ENCODE data around the gene DNM2.

Gene DNM2

DNA sequence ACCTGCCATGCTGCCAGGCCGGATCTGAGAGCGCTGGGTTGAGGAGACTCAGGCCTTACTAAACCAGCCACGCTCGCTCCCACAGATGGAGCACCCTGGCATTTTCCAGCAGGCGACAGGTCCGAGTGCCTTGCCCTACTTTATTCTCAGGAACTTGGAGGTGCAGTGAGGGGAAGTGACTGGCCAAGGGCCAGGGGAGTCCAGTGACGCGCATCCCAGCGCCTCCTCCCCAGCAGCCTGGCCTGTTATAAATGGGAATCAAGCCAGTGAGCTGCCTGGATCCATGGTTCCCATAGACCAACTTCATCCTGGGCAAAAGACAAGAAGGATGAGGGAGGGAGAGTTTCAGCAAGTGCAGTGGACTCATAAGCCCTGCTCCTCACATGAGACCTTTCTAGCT, 82.6 kb downstream of the DNM2 start:
- Mint-ChIP-seq H3K36me3 (ENCODE audit: low read depth) (peaks cover 100% of the 10 kb centered on the region), H3K4me1 (ENCODE audit: low read depth) (peaks cover 23% of the 10 kb centered on the region), H3K9me3 (no peaks in the 10 kb centered on the region), H3K4me3 (no peak overlapping the region), H3K27ac (no peak overlapping the region), H3K27me3 (no peaks in the 10 kb centered on the region)
- intact Hi-C loops (cut with micrococcal nuclease) = no loop called here

DNA sequence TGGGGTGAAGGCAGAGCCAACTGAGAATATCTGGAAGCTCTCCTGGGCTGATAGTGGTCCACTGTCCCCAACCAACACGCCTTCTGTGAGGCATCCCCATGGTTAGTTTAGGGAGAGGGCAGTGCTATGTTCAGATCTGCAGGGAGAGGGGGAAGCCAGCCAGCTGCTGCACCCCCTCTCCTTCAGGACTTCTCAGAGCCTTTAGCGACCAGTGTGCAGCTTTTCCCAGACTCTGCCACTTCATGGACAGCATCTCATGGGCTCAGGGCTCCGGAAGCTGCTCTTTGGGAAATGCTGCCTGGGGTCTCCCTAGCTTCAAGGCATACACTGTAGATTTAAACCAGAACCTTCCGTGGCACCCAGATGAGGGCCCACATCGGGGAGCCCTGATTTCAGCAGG, 84.6 kb downstream of the DNM2 start:
- H3K9me3 Mint-ChIP-seq = no peaks in the 10 kb centered on the region
- H3K4me1 Mint-ChIP-seq (ENCODE audit: low read depth) = peaks cover 28% of the 10 kb centered on the region
- intact Hi-C loops (cut with micrococcal nuclease) = no loop called here
- H3K27me3 Mint-ChIP-seq = no peaks in the 10 kb centered on the region
- no peak overlapping the region for H3K27ac Mint-ChIP-seq
- H3K4me3 Mint-ChIP-seq = no peak overlapping the region
- H3K36me3 Mint-ChIP-seq (ENCODE audit: low read depth) = peaks cover 89% of the 10 kb centered on the region

DNA sequence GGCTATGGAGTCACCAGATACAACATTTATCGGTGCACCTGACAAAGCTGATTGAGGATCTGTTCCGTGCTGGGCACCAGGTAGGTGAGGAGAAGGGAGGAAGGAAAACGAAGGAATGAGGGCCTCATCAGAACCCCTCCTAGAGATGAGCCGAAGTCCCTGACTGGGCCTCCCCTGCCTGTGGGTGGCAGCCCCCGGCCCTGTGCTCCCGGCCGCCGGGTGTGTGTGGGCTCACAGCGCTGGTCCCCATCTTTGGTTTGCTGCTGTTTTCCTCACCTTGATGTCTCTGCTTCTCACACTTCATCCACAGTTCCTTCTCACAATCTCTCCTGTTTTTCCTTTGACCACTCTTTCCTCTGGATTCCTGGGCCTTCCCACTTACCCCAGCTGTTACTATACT, 85.4 kb downstream of the DNM2 start:
- peaks cover 89% of the 10 kb centered on the region for H3K36me3 Mint-ChIP-seq (ENCODE audit: low read depth)
- peaks cover 34% of the 10 kb centered on the region for H3K4me1 Mint-ChIP-seq (ENCODE audit: low read depth)
- H3K27ac Mint-ChIP-seq = peak overlapping the region; percentile 68
- no peaks in the 10 kb centered on the region for H3K27me3 Mint-ChIP-seq
- intact Hi-C loops (cut with micrococcal nuclease) = no loop called here
- no peak overlapping the region for H3K4me3 Mint-ChIP-seq
- no peaks in the 10 kb centered on the region for H3K9me3 Mint-ChIP-seq

DNA sequence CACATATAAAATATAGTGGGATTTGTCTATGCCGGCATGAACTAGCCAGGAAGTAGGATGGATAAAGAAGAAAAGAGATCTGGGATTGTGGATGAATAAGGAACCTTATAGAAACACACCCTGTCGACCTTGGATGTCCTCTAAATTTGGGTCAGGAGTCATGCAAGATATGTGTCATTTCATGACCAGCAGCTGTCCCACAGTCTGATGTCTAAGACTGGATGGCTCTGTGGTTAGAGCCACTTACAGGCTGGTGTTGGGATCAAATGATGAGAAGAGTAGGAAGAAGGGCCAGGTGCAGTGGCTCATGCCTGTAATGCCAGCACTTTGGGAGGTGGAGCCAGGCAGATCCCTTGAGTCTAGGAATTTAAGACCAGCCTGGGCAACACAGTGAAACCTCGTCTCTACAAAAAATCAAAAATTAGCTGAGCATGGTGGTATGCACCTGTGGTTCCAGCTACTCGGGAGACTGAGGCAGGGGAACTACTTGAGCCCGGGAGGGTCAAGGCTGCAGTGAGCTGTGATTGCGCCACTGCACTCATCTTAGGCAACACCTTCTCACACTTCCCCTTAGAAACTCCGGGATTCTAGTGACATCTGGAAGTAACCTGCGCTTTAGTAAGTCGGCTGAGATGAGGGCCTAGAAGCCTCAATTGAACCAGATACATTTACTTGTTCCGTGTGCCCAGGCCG, 87.3 kb downstream of the DNM2 start:
- intact Hi-C loops (cut with micrococcal nuclease) = no loop called here
- Mint-ChIP-seq H3K27me3 (no peaks in the 10 kb centered on the region), H3K9me3 (no peaks in the 10 kb centered on the region), H3K4me1 (ENCODE audit: low read depth) (peaks cover 54% of the 10 kb centered on the region), H3K36me3 (ENCODE audit: low read depth) (peaks cover 89% of the 10 kb centered on the region), H3K4me3 (no peak overlapping the region), H3K27ac (peak overlapping the region; percentile 68)

DNA sequence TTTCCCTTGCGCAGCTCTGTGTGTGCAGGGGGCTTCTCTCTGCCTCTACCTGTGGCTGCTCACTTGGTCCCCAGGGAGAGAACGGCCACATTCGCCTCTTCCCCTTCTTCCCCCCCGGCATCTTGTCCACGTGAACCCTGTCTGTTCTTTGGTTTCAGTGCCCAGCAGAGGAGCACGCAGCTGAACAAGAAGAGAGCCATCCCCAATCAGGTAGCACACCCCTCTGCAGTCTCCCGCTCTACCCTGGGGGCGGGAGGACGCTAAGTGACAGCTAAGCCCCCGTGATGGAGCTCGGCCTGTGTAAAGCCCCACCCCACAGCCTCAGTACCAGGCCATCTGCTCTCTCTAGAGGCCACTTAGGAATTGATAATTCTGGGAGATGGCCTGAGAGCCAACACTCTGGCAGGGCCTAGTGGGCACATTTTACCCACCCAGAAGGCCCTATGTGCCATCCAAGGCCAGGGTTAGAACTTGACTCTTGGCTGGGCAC, 87.9 kb downstream of the DNM2 start:
- H3K27ac Mint-ChIP-seq = peak overlapping the region; percentile 68

DNA sequence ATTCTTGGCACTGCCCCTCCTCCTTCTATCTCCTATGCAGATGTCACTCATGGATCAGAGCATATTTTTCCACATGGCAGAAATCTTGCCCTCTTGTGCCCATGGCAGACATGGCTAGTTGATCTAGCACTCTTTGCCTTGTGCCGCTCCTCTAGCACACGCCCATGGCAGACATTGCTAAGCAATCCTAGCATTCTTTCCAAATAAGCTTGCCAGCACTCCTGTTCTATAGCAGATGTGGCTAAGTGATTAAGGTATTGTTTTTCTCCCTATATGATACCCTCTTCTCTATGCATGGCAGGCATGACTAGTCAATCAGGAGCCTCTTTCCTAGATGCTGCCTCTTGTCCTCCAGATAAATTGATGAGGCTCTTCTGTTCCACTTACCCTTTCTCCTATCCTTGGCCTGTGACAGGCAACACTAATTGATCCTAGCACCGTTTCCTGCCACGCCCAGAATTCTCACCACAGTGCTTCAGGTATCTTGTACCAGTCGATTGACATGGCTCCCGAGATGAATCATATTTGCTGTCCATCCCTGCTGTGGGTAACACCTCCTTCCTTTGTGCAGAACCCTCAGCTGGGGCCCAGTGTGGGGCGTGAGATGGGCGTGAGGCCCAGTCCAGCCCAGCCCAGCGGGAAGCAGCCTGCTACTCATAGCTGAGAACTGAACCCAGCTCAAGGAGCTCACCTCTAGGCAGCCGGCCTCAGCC, 91.2 kb downstream of the DNM2 start:
- Mint-ChIP-seq H3K4me1 (ENCODE audit: low read depth) (peaks cover 84% of the 10 kb centered on the region), H3K9me3 (no peaks in the 10 kb centered on the region), H3K27me3 (no peaks in the 10 kb centered on the region), H3K36me3 (ENCODE audit: low read depth) (peaks cover 88% of the 10 kb centered on the region), H3K4me3 (peak overlapping the region; percentile 40), H3K27ac (peak overlapping the region; percentile 93)
- intact Hi-C loops (cut with micrococcal nuclease) = no loop called here

More for the DNA sequence above, 87.9 kb downstream of the DNM2 start:
- H3K4me3 Mint-ChIP-seq = no peak overlapping the region
- H3K9me3 Mint-ChIP-seq = no peaks in the 10 kb centered on the region
- H3K36me3 Mint-ChIP-seq (ENCODE audit: low read depth) = peaks cover 89% of the 10 kb centered on the region
- intact Hi-C loops (cut with micrococcal nuclease) = no loop called here
- peaks cover 60% of the 10 kb centered on the region for H3K4me1 Mint-ChIP-seq (ENCODE audit: low read depth)
- no peaks in the 10 kb centered on the region for H3K27me3 Mint-ChIP-seq

DNA sequence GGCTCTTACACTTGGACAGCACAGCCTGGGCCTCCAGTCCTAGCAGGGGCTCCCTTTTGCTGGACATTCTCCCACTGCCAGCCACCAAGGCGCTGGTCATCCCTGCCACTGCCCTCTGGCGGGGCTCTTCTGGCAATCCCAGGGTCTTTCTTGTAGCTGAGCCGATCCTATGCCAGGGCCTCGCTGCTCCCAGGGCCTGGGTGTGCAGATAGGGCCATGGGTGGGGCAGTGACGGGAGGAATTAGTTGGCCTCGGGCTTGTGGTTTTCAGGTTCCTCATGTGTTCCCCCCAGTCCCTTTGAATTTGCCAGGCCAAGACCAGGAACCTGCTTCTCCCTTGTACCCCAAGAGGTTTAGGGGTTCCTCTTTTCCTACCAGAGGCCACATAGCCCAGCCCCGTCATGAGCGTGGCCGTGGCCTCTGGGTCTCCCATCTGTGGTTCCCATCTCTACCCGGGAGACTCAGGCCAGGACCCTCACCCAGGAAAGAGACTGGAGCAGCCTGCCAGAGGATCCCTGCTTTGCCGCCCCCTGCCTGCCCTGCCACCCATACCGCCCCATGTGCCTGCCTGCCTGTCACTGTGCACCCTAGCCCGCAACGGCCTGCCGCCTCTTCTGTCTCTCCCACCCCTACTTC, 91.9 kb downstream of the DNM2 start:
- peak overlapping the region; percentile 40 for H3K4me3 Mint-ChIP-seq
- H3K27ac Mint-ChIP-seq = peak overlapping the region; percentile 93
- H3K9me3 Mint-ChIP-seq = no peaks in the 10 kb centered on the region
- intact Hi-C loops (cut with micrococcal nuclease) = no loop called here
- peaks cover 88% of the 10 kb centered on the region for H3K36me3 Mint-ChIP-seq (ENCODE audit: low read depth)
- no peaks in the 10 kb centered on the region for H3K27me3 Mint-ChIP-seq
- peaks cover 84% of the 10 kb centered on the region for H3K4me1 Mint-ChIP-seq (ENCODE audit: low read depth)

DNA sequence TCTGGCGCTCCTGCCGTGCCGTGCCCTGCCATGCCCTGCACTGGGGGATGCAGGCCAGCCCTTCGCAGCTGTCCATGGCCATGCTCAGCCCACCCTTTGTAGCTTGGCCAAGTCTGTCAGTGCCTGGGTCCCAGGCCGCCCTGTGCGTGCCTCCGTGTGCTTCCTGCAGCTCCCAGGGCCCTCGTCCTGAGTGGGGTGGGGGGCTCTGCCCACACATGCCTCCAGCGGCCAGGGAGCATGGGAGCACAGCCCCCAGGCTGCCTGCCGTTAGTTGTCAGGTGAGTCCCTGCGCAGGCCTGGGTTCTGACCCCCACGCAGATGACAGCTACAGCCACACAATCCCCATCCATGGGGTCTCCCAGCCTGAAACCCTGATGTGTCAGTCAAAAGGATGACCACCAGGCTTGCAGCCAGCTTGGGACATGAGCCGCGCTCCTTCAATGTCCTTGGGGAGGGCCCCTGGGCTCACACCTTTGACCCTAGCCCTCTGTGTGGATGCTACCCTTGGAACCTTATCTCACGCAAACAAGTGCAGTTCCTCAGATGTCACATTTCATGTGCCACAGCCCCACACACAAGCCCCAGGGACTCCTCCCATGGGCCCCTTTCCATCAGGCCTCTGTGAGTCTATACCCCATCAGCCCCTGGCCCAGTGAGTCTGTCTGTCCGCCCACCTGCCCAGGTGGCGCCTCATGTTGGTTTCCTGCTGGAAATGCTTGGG, 93.7 kb downstream of the DNM2 start:
- Mint-ChIP-seq H3K4me1 (ENCODE audit: low read depth) (peaks cover 80% of the 10 kb centered on the region), H3K4me3 (no peak overlapping the region), H3K27me3 (no peaks in the 10 kb centered on the region), H3K27ac (peak overlapping the region; percentile 93), H3K9me3 (no peaks in the 10 kb centered on the region), H3K36me3 (ENCODE audit: low read depth) (peaks cover 91% of the 10 kb centered on the region)
- intact Hi-C loops (cut with micrococcal nuclease) = loop anchor here (2.0 kb wide), 1 partner anchor 27 kb away; no protein-coding TSS in a partner anchor

DNA sequence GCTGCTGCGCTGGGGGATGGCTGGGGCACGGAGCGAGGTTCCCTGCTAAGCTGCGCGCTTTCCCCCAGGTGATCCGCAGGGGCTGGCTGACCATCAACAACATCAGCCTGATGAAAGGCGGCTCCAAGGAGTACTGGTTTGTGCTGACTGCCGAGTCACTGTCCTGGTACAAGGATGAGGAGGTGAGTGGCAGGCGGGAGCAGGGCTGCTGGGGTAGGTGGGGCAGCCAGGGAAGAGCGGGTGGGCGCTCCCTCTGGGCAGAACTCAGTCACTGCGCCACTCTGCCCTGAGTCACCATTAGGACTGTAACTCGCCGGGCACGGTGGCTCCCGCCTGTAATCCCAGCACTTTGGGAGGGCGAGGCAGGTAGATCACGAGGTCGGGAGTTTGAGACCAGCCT, 94.3 kb downstream of the DNM2 start:
- Mint-ChIP-seq H3K4me3 (no peak overlapping the region), H3K27me3 (no peaks in the 10 kb centered on the region), H3K36me3 (ENCODE audit: low read depth) (peaks cover 97% of the 10 kb centered on the region), H3K27ac (peak overlapping the region; percentile 93), H3K4me1 (ENCODE audit: low read depth) (peaks cover 80% of the 10 kb centered on the region), H3K9me3 (no peaks in the 10 kb centered on the region)
- intact Hi-C loops (cut with micrococcal nuclease) = loop anchor here (2.0 kb wide), 1 partner anchor 27 kb away; no protein-coding TSS in a partner anchor

DNA sequence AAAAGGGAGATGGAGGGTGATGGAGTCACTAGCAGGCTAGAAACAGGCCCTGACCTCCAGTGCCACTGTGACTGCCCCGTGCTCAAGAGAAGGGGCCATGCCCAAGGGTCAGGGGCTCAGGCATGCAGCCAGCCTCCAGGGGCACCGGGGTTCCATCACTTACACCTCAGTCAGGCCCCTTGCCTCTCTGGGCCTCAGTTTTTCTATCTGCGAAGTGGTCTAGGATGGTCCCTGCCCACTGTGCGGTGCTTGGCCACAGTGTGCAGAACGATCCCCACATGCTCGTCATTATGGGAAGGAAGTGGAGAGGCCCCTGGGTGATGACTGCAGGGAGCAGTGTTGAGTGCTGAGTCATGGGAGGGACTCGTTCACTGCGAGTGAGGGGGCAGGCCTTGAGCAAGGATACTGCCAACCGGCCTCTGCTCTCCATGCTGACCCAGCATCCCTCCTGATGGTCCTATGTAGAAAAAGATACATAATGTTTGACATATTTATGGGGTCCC, 95.1 kb downstream of the DNM2 start:
- Mint-ChIP-seq H3K36me3 (ENCODE audit: low read depth) (peaks cover 99% of the 10 kb centered on the region), H3K9me3 (no peaks in the 10 kb centered on the region), H3K27me3 (no peaks in the 10 kb centered on the region), H3K4me1 (ENCODE audit: low read depth) (peaks cover 77% of the 10 kb centered on the region), H3K27ac (peak overlapping the region; percentile 93), H3K4me3 (no peak overlapping the region)
- intact Hi-C loops (cut with micrococcal nuclease) = loop anchor here (2.0 kb wide), 1 partner anchor 28 kb away; no protein-coding TSS in a partner anchor

DNA sequence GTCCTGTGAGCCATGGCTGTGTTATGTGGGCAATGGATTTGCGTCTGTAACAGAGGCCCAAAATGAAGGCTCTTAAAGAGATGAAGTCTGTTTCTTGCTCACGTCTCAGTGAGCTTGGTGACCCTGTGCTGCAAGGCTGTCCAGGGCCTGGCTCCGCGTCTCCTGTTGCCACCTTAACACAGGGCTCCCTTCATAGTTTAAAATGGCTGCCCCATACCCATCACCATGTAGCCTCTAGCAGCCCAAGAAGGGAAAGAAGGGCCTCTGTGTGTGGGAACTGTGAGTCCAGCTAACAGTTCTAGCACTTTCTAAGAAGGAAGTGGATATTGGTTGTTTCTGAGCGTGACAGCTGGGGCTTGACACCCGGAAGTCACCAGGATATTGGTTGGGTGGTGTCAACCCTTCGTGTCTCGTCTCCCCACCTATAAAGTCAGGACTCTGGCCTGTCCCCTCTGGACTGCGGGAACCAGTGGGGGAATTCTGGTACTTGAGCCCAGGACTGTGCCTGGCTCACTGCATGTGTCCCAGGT, 97.2 kb downstream of the DNM2 start:
- Mint-ChIP-seq H3K9me3 (no peaks in the 10 kb centered on the region), H3K27ac (peak overlapping the region; percentile 93), H3K27me3 (no peaks in the 10 kb centered on the region), H3K4me3 (no peak overlapping the region), H3K36me3 (ENCODE audit: low read depth) (peaks cover 99% of the 10 kb centered on the region), H3K4me1 (ENCODE audit: low read depth) (peaks cover 56% of the 10 kb centered on the region)
- intact Hi-C loops (cut with micrococcal nuclease) = no loop called here

DNA sequence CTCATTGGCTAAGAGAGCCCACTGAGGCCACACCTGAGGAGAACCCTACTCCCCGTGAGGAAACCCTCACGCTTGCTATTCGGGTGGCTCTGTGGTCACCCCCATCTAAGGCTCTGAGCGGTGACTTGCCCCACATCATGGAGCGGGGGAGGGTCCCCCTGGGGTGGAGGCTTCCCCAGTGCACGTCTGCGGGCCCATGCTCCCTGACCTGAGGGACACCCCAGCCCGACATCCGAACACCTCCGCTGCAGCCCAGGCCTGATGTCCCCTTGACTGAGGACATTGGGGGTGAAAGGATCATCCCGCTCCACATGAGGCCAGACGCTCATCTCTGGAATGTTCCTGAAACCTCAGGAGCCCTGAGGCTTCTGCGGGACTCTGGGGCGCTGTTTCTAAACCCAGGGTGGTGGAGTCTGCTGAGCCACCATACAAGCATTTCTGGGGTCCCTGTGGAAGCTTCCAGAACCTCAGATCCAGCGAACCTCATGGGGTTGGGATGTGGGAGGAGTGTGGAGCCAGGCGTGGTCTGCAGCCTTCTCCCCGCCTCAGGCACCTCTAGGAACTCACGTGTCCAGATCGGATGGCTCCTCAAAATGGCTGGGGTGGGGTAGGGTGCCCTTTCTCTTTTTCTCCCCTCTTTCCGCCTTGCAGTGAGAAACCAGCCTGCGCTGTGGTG, 98.2 kb downstream of the DNM2 start:
- intact Hi-C loops (cut with micrococcal nuclease) = no loop called here
- Mint-ChIP-seq H3K9me3 (no peaks in the 10 kb centered on the region), H3K4me3 (no peak overlapping the region), H3K36me3 (ENCODE audit: low read depth) (peaks cover 99% of the 10 kb centered on the region), H3K4me1 (ENCODE audit: low read depth) (peaks cover 45% of the 10 kb centered on the region), H3K27me3 (no peaks in the 10 kb centered on the region), H3K27ac (peak overlapping the region; percentile 93)

DNA sequence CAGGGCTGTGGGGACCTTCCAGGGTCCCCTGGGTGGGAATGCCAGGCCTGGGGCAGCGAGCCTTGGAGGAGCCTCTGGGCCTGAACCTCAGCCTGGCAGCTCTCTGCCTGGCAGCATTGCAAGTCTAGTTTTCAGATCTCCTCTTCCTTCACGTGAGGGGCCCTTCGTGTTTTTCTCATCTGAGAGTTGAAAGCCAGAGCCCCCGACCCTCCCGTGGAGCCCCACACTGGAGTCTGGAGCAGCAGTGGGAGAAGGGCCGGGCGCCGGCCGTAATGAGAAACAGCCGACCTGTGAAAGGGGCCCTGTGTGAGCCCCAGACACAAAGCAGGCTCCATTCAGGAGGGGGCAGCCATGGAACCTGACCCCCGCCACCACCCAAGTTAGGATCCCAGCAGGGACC, 98.8 kb downstream of the DNM2 start:
- Mint-ChIP-seq H3K27me3 (no peaks in the 10 kb centered on the region), H3K36me3 (ENCODE audit: low read depth) (peaks cover 99% of the 10 kb centered on the region), H3K4me1 (ENCODE audit: low read depth) (peaks cover 40% of the 10 kb centered on the region), H3K27ac (peak overlapping the region; percentile 93), H3K9me3 (no peaks in the 10 kb centered on the region), H3K4me3 (no peak overlapping the region)
- intact Hi-C loops (cut with micrococcal nuclease) = no loop called here
